SK-N-SH (cell line): ENCODE results near the gene HOXD11.

Experiments
- CHD2 ChIP-seq: fragments of 150-350 bp; IDR thresholded peaks from 2 replicates; pipeline ENCODE4 v1.6.1; 2018; ENCODE audit warnings: low read length; ENCODE audit not compliant: partially characterized antibody
- FOXJ3 ChIP-seq: sonication (generic); formaldehyde crosslinking; IDR thresholded peaks from 2 replicates; pipeline ENCODE4 v1.5.1; 2020; ENCODE audit warnings: mild to moderate bottlenecking, missing genetic modification reagents
- MEF2A ChIP-seq: IDR thresholded peaks from 2 replicates; pipeline ENCODE4 v1.4.0; 2012; ENCODE audit warnings: low read depth, borderline replicate concordance
- TF ChIP-seq, protein P1 (sequence below): fragments of 200-600 bp; sonication (generic); IDR thresholded peaks from 2 replicates; pipeline ENCODE4 v1.6.1; 2017; ENCODE audit warnings: antibody characterized with exemption, mild to moderate bottlenecking, moderate library complexity

GRCh38 chr2:176149939-176150583 lies 43.0 kb downstream of the HOXD11 start:
- TF ChIP-seq, protein P1, sequence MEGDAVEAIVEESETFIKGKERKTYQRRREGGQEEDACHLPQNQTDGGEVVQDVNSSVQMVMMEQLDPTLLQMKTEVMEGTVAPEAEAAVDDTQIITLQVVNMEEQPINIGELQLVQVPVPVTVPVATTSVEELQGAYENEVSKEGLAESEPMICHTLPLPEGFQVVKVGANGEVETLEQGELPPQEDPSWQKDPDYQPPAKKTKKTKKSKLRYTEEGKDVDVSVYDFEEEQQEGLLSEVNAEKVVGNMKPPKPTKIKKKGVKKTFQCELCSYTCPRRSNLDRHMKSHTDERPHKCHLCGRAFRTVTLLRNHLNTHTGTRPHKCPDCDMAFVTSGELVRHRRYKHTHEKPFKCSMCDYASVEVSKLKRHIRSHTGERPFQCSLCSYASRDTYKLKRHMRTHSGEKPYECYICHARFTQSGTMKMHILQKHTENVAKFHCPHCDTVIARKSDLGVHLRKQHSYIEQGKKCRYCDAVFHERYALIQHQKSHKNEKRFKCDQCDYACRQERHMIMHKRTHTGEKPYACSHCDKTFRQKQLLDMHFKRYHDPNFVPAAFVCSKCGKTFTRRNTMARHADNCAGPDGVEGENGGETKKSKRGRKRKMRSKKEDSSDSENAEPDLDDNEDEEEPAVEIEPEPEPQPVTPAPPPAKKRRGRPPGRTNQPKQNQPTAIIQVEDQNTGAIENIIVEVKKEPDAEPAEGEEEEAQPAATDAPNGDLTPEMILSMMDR: no peak
- TF ChIP-seq FOXJ3 (CRISPR knock-in tag): no peak
- TF ChIP-seq MEF2A: no peak
- TF ChIP-seq CHD2: no peak
